ENCODE measurements around the gene COX18.

COX18 gene

GRCh38 chr4:73007526-73008100 is 61.9 kb downstream of the COX18 start:
- TF ChIP-seq GLIS3 (CRISPR knock-in tag; IDR thresholded peaks at IDR 0.05) (no peak), ZFP3 (CRISPR knock-in tag; IDR thresholded peaks at IDR 0.05) (no peak), ZFP30 (CRISPR knock-in tag; IDR thresholded peaks at IDR 0.05) (no peak), ZNF8 (CRISPR knock-in tag; IDR thresholded peaks at IDR 0.05) (no peak), TCF4 (CRISPR knock-in tag; IDR thresholded peaks at IDR 0.05; ENCODE audit: borderline replicate concordance) (no peak), POU6F1 (CRISPR knock-in tag; IDR thresholded peaks at IDR 0.05; ENCODE audit: borderline replicate concordance, low read depth) (no peak), ZC3H10 (CRISPR knock-in tag; IDR thresholded peaks at IDR 0.05) (no peak), CREB5 (CRISPR knock-in tag; IDR thresholded peaks at IDR 0.05; ENCODE audit: low read depth) (no peak), ESRRG (CRISPR knock-in tag; IDR thresholded peaks at IDR 0.05) (no peak)
- TF ChIP-seq, protein P1, sequence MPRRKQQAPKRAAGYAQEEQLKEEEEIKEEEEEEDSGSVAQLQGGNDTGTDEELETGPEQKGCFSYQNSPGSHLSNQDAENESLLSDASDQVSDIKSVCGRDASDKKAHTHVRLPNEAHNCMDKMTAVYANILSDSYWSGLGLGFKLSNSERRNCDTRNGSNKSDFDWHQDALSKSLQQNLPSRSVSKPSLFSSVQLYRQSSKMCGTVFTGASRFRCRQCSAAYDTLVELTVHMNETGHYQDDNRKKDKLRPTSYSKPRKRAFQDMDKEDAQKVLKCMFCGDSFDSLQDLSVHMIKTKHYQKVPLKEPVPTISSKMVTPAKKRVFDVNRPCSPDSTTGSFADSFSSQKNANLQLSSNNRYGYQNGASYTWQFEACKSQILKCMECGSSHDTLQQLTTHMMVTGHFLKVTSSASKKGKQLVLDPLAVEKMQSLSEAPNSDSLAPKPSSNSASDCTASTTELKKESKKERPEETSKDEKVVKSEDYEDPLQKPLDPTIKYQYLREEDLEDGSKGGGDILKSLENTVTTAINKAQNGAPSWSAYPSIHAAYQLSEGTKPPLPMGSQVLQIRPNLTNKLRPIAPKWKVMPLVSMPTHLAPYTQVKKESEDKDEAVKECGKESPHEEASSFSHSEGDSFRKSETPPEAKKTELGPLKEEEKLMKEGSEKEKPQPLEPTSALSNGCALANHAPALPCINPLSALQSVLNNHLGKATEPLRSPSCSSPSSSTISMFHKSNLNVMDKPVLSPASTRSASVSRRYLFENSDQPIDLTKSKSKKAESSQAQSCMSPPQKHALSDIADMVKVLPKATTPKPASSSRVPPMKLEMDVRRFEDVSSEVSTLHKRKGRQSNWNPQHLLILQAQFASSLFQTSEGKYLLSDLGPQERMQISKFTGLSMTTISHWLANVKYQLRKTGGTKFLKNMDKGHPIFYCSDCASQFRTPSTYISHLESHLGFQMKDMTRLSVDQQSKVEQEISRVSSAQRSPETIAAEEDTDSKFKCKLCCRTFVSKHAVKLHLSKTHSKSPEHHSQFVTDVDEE (CRISPR knock-in tag; IDR thresholded peaks at IDR 0.05), result no peak
- TF ChIP-seq, protein P2, sequence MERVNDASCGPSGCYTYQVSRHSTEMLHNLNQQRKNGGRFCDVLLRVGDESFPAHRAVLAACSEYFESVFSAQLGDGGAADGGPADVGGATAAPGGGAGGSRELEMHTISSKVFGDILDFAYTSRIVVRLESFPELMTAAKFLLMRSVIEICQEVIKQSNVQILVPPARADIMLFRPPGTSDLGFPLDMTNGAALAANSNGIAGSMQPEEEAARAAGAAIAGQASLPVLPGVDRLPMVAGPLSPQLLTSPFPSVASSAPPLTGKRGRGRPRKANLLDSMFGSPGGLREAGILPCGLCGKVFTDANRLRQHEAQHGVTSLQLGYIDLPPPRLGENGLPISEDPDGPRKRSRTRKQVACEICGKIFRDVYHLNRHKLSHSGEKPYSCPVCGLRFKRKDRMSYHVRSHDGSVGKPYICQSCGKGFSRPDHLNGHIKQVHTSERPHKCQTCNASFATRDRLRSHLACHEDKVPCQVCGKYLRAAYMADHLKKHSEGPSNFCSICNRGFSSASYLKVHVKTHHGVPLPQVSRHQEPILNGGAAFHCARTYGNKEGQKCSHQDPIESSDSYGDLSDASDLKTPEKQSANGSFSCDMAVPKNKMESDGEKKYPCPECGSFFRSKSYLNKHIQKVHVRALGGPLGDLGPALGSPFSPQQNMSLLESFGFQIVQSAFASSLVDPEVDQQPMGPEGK (CRISPR knock-in tag; IDR thresholded peaks at IDR 0.05; ENCODE audit: borderline replicate concordance), result no peak
- ATAC-seq, result no peak

DNA sequence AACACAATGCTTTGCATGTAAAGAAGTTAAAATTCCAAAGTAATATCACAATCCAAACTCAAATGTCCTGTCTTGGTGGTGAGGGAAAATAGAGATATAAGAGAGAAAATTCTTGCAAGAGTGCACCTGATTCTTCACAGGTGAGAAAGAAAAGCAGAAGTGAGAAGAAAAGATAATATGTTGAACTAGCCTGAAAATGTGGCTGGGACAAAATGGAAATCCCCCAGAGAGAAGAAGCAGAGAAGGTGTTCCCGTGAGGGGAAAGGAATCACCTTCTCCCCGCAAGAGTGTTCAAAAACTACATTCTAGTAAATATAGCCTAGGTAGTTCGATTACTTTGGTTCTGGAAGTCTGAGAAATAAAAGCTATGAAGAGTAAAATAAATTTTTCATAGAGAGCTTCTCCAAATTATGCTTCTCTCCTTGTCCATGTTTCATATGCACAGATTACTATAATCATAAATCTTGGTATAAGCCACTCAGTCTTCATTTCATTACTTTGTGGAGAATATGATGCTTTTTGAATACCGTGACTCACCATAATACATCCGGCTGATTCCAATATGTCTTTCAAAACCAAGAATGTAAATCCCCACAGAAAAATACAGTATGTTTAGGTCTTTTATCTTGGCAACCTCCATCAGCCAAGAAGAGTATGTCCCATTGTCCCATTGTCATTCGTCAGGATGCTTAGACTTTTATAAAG is 63.1 kb downstream of the COX18 start:
- TF ChIP-seq OSR1 (CRISPR knock-in tag; IDR thresholded peaks at IDR 0.05) (no peak), TCF4 (CRISPR knock-in tag; IDR thresholded peaks at IDR 0.05; ENCODE audit: borderline replicate concordance) (no peak), SNAI2 (CRISPR knock-in tag; IDR thresholded peaks at IDR 0.05) (no peak), ZFP30 (CRISPR knock-in tag; IDR thresholded peaks at IDR 0.05) (no peak), ESRRG (CRISPR knock-in tag; IDR thresholded peaks at IDR 0.05) (no peak), TOX (CRISPR knock-in tag; IDR thresholded peaks at IDR 0.05; ENCODE audit: borderline replicate concordance) (no peak), ISL1 (CRISPR knock-in tag; IDR thresholded peaks at IDR 0.05) (no peak), ZNF70 (CRISPR knock-in tag; IDR thresholded peaks at IDR 0.05) (no peak), PPARA (CRISPR knock-in tag; IDR thresholded peaks at IDR 0.05; ENCODE audit: borderline replicate concordance) (no peak), ZC3H10 (CRISPR knock-in tag; IDR thresholded peaks at IDR 0.05) (no peak), ZFP3 (CRISPR knock-in tag; IDR thresholded peaks at IDR 0.05) (no peak), ZNF8 (CRISPR knock-in tag; IDR thresholded peaks at IDR 0.05) (no peak), POU6F1 (CRISPR knock-in tag; IDR thresholded peaks at IDR 0.05; ENCODE audit: borderline replicate concordance, low read depth) (no peak), RARB (CRISPR knock-in tag; IDR thresholded peaks at IDR 0.05) (no peak), BACH2 (CRISPR knock-in tag; IDR thresholded peaks at IDR 0.05; ENCODE audit: borderline replicate concordance) (no peak)
- TF ChIP-seq, protein P2 (CRISPR knock-in tag; IDR thresholded peaks at IDR 0.05; ENCODE audit: borderline replicate concordance), result no peak
- TF ChIP-seq, protein P1 (CRISPR knock-in tag; IDR thresholded peaks at IDR 0.05), result no peak
- no peak for ATAC-seq

Data from SK-N-SH treated with all-trans-retinoic acid at 6 μM for 48 hours (cell line).